ENCODE data around the gene SWAP70. TPM values are rescaled to one million over a fixed set of nuclear protein-coding genes. Genes with fewer than 3 reads are reported as not detected.

SWAP70 gene
- total and polyA plus RNA-seq, 2 of the 8 experiments (the other 6 are each of a cell fraction or from before 2014, with no cell fraction given): 14.8 to 37.5 TPM

DNA sequence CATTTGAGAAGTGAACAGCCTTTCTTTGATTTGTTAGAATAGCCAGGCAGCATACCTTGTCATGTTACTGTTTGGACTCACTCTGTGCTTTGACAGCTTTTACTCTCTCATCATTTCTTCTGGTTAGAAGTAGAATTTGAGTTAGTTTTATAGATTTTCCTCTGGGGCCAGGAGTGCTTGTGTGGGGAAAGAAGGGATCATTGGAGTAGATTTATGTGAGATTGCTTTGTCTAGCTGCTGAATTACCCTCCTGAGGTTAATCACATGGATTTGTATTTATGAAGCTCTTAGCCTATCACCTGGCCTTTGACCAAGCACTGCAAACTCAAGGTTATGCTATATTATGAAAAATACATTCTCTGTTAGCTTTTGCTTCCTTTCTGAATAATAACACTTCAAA, 54.3 kb downstream of the SWAP70 start (continued):
- TF ChIP-seq, protein P1, sequence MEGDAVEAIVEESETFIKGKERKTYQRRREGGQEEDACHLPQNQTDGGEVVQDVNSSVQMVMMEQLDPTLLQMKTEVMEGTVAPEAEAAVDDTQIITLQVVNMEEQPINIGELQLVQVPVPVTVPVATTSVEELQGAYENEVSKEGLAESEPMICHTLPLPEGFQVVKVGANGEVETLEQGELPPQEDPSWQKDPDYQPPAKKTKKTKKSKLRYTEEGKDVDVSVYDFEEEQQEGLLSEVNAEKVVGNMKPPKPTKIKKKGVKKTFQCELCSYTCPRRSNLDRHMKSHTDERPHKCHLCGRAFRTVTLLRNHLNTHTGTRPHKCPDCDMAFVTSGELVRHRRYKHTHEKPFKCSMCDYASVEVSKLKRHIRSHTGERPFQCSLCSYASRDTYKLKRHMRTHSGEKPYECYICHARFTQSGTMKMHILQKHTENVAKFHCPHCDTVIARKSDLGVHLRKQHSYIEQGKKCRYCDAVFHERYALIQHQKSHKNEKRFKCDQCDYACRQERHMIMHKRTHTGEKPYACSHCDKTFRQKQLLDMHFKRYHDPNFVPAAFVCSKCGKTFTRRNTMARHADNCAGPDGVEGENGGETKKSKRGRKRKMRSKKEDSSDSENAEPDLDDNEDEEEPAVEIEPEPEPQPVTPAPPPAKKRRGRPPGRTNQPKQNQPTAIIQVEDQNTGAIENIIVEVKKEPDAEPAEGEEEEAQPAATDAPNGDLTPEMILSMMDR (IDR thresholded peaks at IDR 0.05; ENCODE audit: control extremely low read depth in 1 of 3, insufficient read depth in 1 of 3, low read depth in 1 of 3, low read length in 3 of 3): no peak
- TF ChIP-seq TCF12 (IDR thresholded peaks at IDR 0.05; ENCODE audit: low read depth, low read length) (no peak), MAFK (IDR thresholded peaks at IDR 0.05; ENCODE audit: low read depth, low read length) (no peak)
